ENCODE results near the gene GLUL.

The GLUL gene

GRCh38 chr1:182357171-182357570 is 34.4 kb downstream of the GLUL start:
- no peak for DNase-seq (ENCODE audit: low read depth)
- TF ChIP-seq MYC (IDR thresholded peaks at IDR 0.05; ENCODE audit: low read depth, low read length) (no peak), MAX (IDR thresholded peaks at IDR 0.05; ENCODE audit: low read depth, low read length) (no peak), POLR2A (IDR thresholded peaks at IDR 0.05; ENCODE audit: extremely low read depth, insufficient read length) (no peak), CTCF (IDR thresholded peaks at IDR 0.05; ENCODE audit: low read depth, low read length) (no peak)
- no peak overlapping the region for H3K4me3 ChIP-seq (ENCODE audit: low read depth, low read length)

- no peak overlapping the region for H3K4me3 ChIP-seq (ENCODE audit: low read depth, low read length)
- TF ChIP-seq CTCF (IDR thresholded peaks at IDR 0.05; ENCODE audit: low read depth, low read length) = no peak
- TF ChIP-seq MYC (IDR thresholded peaks at IDR 0.05; ENCODE audit: low read depth, low read length) = no peak
- TF ChIP-seq MAX (IDR thresholded peaks at IDR 0.05; ENCODE audit: low read depth, low read length) = no peak
- no peak for DNase-seq (ENCODE audit: low read depth)
Observed at GRCh38 chr1:182355723-182356098, 35.9 kb downstream of the GLUL start.

- DNase-seq (ENCODE audit: low read depth) = no peak
- H3K4me3 ChIP-seq (ENCODE audit: low read depth, low read length) = no peak overlapping the region
- TF ChIP-seq CTCF (IDR thresholded peaks at IDR 0.05; ENCODE audit: low read depth, low read length) = no peak
- no peak for TF ChIP-seq POLR2A (IDR thresholded peaks at IDR 0.05; ENCODE audit: extremely low read depth, insufficient read length)
- no peak for TF ChIP-seq MAX (IDR thresholded peaks at IDR 0.05; ENCODE audit: low read depth, low read length)
- no peak for TF ChIP-seq MYC (IDR thresholded peaks at IDR 0.05; ENCODE audit: low read depth, low read length)
Observed at GRCh38 chr1:182351790-182352364, 39.7 kb downstream of the GLUL start.

GRCh38 chr1:182350839-182351238 is 40.8 kb downstream of the GLUL start:
- no peak for DNase-seq (ENCODE audit: low read depth)
- no peak overlapping the region for H3K4me3 ChIP-seq (ENCODE audit: low read depth, low read length)
- TF ChIP-seq CTCF (IDR thresholded peaks at IDR 0.05; ENCODE audit: low read depth, low read length) (no peak), POLR2A (IDR thresholded peaks at IDR 0.05; ENCODE audit: extremely low read depth, insufficient read length) (no peak), MYC (IDR thresholded peaks at IDR 0.05; ENCODE audit: low read depth, low read length) (no peak), MAX (IDR thresholded peaks at IDR 0.05; ENCODE audit: low read depth, low read length) (no peak)

- no peak for DNase-seq (ENCODE audit: low read depth)
- TF ChIP-seq MAX (IDR thresholded peaks at IDR 0.05; ENCODE audit: low read depth, low read length) (no peak), CTCF (IDR thresholded peaks at IDR 0.05; ENCODE audit: low read depth, low read length) (no peak), POLR2A (IDR thresholded peaks at IDR 0.05; ENCODE audit: extremely low read depth, insufficient read length) (no peak), MYC (IDR thresholded peaks at IDR 0.05; ENCODE audit: low read depth, low read length) (no peak)
- no peak overlapping the region for H3K4me3 ChIP-seq (ENCODE audit: low read depth, low read length)
Observed at GRCh38 chr1:182348961-182349747, 42.4 kb downstream of the GLUL start.
